ENCODE data around the gene ABTB1. TPM values are rescaled to one million over a fixed set of nuclear protein-coding genes. Genes with fewer than 3 reads are reported as not detected.

The ABTB1 gene
- total and polyA plus RNA-seq, 4 donors, result 9.7 to 14.1 (median 10.9) TPM

- no peaks in the 10 kb centered on the region for H3K4me1 ChIP-seq (ENCODE audit: control insufficient read depth in 4 of 4, insufficient read depth in 4 of 4, low read length in 3 of 4)
- no peak overlapping the region for H3K4me3 ChIP-seq (ENCODE audit: low read depth in 1 of 3, low read length in 3 of 3)
- TF ChIP-seq TAF1 (conservative IDR thresholded peaks at IDR 0.05), result no peak
- TF ChIP-seq FOXA2 (IDR thresholded peaks at IDR 0.05), result no peak
- no peak for TF ChIP-seq SP1 (IDR thresholded peaks at IDR 0.05)
- no peak for TF ChIP-seq RAD21 (IDR thresholded peaks at IDR 0.05)
- TF ChIP-seq JUND (IDR thresholded peaks at IDR 0.05), result no peak
- no peak for TF ChIP-seq FOXA1 (IDR thresholded peaks at IDR 0.05)
- TF ChIP-seq NR2F2 (IDR thresholded peaks at IDR 0.05), result no peak
- no peak for TF ChIP-seq EGR1 (IDR thresholded peaks at IDR 0.05; ENCODE audit: low read depth in 2 of 2)
- TF ChIP-seq, protein P1, sequence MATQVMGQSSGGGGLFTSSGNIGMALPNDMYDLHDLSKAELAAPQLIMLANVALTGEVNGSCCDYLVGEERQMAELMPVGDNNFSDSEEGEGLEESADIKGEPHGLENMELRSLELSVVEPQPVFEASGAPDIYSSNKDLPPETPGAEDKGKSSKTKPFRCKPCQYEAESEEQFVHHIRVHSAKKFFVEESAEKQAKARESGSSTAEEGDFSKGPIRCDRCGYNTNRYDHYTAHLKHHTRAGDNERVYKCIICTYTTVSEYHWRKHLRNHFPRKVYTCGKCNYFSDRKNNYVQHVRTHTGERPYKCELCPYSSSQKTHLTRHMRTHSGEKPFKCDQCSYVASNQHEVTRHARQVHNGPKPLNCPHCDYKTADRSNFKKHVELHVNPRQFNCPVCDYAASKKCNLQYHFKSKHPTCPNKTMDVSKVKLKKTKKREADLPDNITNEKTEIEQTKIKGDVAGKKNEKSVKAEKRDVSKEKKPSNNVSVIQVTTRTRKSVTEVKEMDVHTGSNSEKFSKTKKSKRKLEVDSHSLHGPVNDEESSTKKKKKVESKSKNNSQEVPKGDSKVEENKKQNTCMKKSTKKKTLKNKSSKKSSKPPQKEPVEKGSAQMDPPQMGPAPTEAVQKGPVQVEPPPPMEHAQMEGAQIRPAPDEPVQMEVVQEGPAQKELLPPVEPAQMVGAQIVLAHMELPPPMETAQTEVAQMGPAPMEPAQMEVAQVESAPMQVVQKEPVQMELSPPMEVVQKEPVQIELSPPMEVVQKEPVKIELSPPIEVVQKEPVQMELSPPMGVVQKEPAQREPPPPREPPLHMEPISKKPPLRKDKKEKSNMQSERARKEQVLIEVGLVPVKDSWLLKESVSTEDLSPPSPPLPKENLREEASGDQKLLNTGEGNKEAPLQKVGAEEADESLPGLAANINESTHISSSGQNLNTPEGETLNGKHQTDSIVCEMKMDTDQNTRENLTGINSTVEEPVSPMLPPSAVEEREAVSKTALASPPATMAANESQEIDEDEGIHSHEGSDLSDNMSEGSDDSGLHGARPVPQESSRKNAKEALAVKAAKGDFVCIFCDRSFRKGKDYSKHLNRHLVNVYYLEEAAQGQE (IDR thresholded peaks at IDR 0.05), result no peak
- TF ChIP-seq, protein P2, sequence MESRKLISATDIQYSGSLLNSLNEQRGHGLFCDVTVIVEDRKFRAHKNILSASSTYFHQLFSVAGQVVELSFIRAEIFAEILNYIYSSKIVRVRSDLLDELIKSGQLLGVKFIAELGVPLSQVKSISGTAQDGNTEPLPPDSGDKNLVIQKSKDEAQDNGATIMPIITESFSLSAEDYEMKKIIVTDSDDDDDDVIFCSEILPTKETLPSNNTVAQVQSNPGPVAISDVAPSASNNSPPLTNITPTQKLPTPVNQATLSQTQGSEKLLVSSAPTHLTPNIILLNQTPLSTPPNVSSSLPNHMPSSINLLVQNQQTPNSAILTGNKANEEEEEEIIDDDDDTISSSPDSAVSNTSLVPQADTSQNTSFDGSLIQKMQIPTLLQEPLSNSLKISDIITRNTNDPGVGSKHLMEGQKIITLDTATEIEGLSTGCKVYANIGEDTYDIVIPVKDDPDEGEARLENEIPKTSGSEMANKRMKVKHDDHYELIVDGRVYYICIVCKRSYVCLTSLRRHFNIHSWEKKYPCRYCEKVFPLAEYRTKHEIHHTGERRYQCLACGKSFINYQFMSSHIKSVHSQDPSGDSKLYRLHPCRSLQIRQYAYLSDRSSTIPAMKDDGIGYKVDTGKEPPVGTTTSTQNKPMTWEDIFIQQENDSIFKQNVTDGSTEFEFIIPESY (IDR thresholded peaks at IDR 0.05), result no peak
- no peak for TF ChIP-seq HNF4A (conservative IDR thresholded peaks at IDR 0.05)
- no peak for TF ChIP-seq ATF3 (IDR thresholded peaks at IDR 0.05)
- no peaks in the 10 kb centered on the region for H3K27me3 ChIP-seq (ENCODE audit: control insufficient read depth in 4 of 4, insufficient read depth in 4 of 4, low read length in 3 of 4)
- DNase-seq (ENCODE audit: low spot score), result no peak
- H3K36me3 ChIP-seq (ENCODE audit: control insufficient read depth in 4 of 4, insufficient read depth in 3 of 4, low read depth in 1 of 4, low read length in 3 of 4), result peaks cover 0 to 3% (median 0%) of the 10 kb centered on the region in 4 donors
- no peaks in the 10 kb centered on the region for H3K9me3 ChIP-seq (ENCODE audit: control insufficient read depth in 4 of 4, low read length in 3 of 4)
- H3K9ac ChIP-seq (ENCODE audit: low read depth in 1 of 2, low read length in 2 of 2), result no peak overlapping the region
- no peak overlapping the region for H3K27ac ChIP-seq (ENCODE audit: low read depth in 1 of 2, low read length in 2 of 2)
Observed at GRCh38 chr3:127686512-127686894, 13.8 kb downstream of the ABTB1 start.

DNA sequence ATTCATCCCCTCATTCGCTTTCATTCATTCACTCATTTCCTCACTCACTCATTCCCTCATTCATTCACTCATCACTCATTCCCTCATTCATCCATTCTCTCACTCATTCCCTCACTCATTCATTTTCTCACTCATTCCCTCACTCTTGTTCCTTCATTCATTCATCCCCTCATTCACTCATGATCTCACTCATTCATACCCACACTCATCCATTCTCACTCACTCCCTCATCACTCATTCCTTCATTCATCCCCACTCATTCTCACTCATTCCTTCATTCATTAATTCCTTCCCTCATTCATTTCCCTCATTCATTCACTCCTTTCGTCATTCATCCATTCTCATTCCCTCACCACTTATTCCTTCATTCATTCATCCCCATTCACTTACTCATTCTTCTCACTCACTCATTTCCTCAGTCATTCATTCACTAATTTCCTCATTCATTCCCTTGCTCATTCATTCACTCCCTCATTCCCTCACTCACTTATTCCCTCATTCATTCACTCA, 14.5 kb downstream of the ABTB1 start:
- no peak overlapping the region for H3K9ac ChIP-seq (ENCODE audit: low read depth in 1 of 2, low read length in 2 of 2)
- H3K27me3 ChIP-seq (ENCODE audit: control insufficient read depth in 4 of 4, insufficient read depth in 4 of 4, low read length in 3 of 4), result no peaks in the 10 kb centered on the region
- H3K36me3 ChIP-seq (ENCODE audit: control insufficient read depth in 4 of 4, insufficient read depth in 3 of 4, low read depth in 1 of 4, low read length in 3 of 4), result peaks cover 0 to 7% (median 4%) of the 10 kb centered on the region in 4 donors
- no peak overlapping the region for H3K27ac ChIP-seq (ENCODE audit: low read depth in 1 of 2, low read length in 2 of 2)
- DNase-seq (ENCODE audit: low spot score), result no peak
- 95% methylated on average over 2 of the region's 2 CpGs for WGBS
- no peak for TF ChIP-seq RAD21 (IDR thresholded peaks at IDR 0.05)
- TF ChIP-seq, protein P2 (IDR thresholded peaks at IDR 0.05), result no peak
- TF ChIP-seq SP1 (IDR thresholded peaks at IDR 0.05), result no peak
- TF ChIP-seq FOXA1 (IDR thresholded peaks at IDR 0.05), result no peak
- no peak for TF ChIP-seq NR2F2 (IDR thresholded peaks at IDR 0.05)
- no peak for TF ChIP-seq HNF4G (IDR thresholded peaks at IDR 0.05)
- no peak for TF ChIP-seq ATF3 (IDR thresholded peaks at IDR 0.05)
- no peak for TF ChIP-seq CTCF (IDR thresholded peaks at IDR 0.05; ENCODE audit: low read depth, low read length, missing input control)
- TF ChIP-seq RXRA (IDR thresholded peaks at IDR 0.05), result no peak
- no peak for TF ChIP-seq TAF1 (conservative IDR thresholded peaks at IDR 0.05)
- TF ChIP-seq, protein P1 (IDR thresholded peaks at IDR 0.05), result no peak
- no peak for TF ChIP-seq MAX (IDR thresholded peaks at IDR 0.05)
- no peak for TF ChIP-seq EGR1 (IDR thresholded peaks at IDR 0.05; ENCODE audit: low read depth in 2 of 2)
- H3K4me1 ChIP-seq (ENCODE audit: control insufficient read depth in 4 of 4, insufficient read depth in 4 of 4, low read length in 3 of 4), result no peaks in the 10 kb centered on the region
- no peaks in the 10 kb centered on the region for H3K9me3 ChIP-seq (ENCODE audit: control insufficient read depth in 4 of 4, low read length in 3 of 4)
- no peak overlapping the region for H3K4me3 ChIP-seq (ENCODE audit: low read depth in 1 of 3, low read length in 3 of 3)

Data from liver (tissue), 9 donors.